ENCODE results near the gene RALA.

DNA sequence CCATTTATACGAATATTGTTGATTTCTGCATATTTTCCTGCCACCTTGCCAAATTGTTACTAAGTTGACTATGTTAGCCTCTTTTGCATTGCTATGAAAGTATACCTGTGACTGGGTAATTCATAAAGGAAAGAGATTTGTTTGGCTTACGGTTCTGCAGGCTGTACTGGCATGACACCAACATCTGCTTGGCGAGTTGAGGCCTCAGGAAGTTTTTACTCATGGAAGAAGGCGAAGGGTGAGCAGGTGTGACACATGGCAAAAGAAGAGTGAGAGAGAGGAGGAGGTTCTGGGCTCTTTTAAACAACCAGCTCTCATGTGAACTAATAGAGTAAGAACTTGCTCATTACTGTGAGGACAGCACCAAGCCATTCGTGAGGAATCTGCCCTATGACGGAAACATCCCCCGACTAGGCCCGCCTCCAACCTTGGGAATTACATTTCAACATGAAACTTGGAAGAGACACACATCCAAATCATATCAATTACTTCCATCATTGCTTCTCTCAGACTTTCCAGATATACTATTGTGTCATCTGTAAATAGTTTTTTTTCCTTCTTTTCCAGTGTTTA, 8.4 kb downstream of the RALA start:
- no peak for TF ChIP-seq PHB2 (IDR thresholded peaks at IDR 0.05; ENCODE audit: partially characterized antibody)
- TF ChIP-seq U2AF2 (IDR thresholded peaks at IDR 0.05; ENCODE audit: low read depth, low read length), result no peak
- TF ChIP-seq ETV6 (CRISPR knock-in tag; conservative IDR thresholded peaks at IDR 0.05), result no peak
- TF ChIP-seq ZNF382 (CRISPR knock-in tag; IDR thresholded peaks at IDR 0.05; ENCODE audit: borderline replicate concordance), result no peak
- TF ChIP-seq SOX5 (CRISPR knock-in tag; IDR thresholded peaks at IDR 0.05; ENCODE audit: borderline replicate concordance), result no peak
- TF ChIP-seq, protein P1, sequence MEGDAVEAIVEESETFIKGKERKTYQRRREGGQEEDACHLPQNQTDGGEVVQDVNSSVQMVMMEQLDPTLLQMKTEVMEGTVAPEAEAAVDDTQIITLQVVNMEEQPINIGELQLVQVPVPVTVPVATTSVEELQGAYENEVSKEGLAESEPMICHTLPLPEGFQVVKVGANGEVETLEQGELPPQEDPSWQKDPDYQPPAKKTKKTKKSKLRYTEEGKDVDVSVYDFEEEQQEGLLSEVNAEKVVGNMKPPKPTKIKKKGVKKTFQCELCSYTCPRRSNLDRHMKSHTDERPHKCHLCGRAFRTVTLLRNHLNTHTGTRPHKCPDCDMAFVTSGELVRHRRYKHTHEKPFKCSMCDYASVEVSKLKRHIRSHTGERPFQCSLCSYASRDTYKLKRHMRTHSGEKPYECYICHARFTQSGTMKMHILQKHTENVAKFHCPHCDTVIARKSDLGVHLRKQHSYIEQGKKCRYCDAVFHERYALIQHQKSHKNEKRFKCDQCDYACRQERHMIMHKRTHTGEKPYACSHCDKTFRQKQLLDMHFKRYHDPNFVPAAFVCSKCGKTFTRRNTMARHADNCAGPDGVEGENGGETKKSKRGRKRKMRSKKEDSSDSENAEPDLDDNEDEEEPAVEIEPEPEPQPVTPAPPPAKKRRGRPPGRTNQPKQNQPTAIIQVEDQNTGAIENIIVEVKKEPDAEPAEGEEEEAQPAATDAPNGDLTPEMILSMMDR (CRISPR knock-in tag; IDR thresholded peaks at IDR 0.05), result no peak
